ENCODE measurements around the gene RAD52.

The RAD52 gene

DNA sequence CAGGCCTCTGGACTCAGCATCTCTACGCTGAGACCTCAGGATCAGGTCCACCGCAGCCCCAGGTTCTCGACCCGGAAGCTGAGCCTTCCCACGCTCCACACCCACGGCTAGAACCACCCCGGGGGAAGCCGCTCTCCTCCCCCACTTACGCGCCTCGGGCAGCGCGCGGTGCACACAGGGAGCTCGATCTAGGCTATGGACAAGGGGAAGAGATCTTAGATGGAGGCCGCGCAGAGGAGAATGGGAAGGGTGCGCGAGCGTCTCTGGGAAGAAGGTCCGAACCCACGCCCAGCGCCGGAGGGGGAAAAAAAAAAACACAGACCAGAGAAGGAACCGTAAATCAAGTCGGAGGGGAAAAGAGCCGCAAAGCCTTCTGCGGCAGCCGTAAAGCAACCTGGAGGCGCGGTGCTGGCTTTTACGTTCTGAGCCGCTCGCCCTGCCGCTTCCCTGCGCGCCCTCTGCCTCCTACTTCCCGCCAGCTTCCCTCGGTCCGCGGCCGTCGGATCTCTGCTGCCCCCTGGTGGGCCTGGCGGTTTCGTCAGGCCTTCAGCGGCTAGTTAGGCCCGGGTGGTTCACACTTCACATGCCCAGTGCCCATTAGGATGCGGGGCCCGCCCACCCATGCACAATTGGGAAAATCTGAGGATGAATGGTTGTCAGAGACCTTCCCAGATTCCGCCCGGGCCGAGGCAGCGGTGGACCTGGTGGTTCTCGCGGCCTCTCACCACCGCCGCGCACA is at the start of gene RAD52:
RAD52 (minus strand) TSS at position 242 of the 739 bp plus-strand sequence. CDS start 16,636 bp downstream, outside the sequence.
- in situ Hi-C loops (cut with HindIII; ENCODE audit: low sequenced_read_pairs), result no loop called here

DNA sequence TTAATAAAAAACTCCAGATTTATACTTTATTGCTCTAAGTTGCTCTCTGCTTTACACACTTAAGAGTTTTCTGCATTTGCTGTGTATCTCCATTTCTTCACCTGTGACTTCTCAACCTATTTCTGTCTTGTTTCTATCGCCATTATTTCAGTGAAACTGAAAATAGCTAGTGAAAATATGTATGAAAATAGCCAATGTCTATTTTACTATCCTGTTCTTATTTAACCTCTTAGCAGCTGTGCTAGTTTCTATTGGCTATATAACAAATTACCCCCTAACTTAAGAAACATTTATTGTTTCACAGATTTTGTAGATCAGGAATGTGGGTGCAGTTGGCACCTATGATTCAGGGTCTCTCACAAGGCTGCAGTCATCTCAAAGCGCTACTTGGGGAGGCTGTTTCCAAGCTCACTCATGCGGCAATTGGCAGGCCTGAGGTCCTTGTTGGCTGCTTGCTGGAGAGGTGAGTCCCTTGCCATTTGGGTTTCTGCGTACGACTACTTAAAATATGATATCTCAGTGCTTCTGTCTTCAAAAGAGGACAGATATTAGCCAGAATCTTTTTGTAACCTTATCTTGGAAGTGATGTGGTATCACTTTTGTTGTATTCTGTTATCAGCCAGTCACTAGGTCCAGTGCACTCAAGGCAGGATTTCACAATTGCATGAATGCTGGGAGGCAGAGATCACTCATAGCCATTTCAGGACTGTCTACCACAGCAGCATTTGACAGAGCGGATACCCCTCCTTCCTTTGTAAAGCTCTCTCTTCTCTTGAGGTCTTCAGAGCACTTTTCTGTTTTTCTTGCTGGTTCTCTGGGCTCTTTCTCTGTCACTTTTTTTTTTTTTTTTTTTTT is 48.8 kb upstream of the RAD52 start:
- in situ Hi-C loops (cut with HindIII; ENCODE audit: low sequenced_read_pairs), result no loop called here

DNA sequence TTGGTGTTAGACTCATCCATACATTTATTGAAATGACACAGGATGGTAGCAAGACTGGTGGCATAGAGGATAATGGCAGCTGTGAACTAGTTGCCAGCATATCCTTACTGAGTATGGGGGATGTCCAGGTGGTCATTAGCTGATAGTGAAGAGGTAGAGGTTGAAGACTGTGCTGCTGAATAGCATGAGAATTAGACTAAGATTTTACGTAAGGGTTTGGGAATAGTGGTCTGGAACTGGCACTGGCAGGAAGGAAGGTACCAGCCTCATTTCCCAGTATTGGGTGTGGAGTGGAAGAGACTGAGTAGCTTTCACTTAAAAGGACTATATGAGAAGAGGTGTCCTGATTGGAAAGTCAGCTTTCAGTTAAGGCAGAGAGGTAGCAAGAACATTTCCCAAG is 48.0 kb upstream of the RAD52 start:
- in situ Hi-C loops (cut with HindIII; ENCODE audit: low sequenced_read_pairs), result no loop called here

DNA sequence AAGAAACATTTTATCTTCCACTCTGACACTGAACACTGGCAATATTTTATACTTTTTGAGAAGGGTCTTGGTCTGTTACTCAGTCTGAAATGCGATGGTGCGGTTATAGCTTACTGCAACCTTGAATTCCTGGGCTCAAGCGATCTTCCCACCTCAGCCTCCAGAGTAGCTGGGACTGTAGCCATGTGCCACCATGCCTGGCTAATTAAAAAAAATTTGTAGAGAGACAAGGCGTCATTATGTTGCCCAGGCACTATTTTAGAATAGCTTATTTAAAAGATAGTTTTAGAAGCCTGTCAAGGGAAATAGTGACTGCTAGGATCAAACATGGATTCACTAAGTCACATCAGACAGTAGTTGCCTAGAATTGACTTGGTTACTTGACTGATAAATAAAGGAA is 47.4 kb upstream of the RAD52 start:
- in situ Hi-C loops (cut with HindIII; ENCODE audit: low sequenced_read_pairs), result no loop called here

DNA sequence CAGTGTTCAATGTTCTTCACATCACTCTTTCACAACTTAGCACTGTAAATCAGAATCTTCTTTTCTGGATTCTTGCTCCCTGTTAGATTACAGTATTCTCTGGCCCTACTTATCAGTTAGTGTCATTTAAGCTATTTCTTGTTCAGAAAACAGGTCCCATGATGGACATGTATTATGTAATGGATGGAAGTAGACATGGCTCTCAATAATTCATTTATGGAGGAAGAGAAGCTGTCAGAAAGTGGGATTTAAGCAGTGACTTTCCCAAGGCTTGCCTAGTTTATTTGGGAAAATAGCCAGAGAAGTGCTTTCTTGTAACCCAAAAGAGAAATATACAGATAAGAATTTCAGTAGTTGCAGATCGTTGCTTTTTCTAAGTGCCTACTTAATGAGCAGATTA is 43.2 kb upstream of the RAD52 start:
- in situ Hi-C loops (cut with HindIII; ENCODE audit: low sequenced_read_pairs), result no loop called here

DNA sequence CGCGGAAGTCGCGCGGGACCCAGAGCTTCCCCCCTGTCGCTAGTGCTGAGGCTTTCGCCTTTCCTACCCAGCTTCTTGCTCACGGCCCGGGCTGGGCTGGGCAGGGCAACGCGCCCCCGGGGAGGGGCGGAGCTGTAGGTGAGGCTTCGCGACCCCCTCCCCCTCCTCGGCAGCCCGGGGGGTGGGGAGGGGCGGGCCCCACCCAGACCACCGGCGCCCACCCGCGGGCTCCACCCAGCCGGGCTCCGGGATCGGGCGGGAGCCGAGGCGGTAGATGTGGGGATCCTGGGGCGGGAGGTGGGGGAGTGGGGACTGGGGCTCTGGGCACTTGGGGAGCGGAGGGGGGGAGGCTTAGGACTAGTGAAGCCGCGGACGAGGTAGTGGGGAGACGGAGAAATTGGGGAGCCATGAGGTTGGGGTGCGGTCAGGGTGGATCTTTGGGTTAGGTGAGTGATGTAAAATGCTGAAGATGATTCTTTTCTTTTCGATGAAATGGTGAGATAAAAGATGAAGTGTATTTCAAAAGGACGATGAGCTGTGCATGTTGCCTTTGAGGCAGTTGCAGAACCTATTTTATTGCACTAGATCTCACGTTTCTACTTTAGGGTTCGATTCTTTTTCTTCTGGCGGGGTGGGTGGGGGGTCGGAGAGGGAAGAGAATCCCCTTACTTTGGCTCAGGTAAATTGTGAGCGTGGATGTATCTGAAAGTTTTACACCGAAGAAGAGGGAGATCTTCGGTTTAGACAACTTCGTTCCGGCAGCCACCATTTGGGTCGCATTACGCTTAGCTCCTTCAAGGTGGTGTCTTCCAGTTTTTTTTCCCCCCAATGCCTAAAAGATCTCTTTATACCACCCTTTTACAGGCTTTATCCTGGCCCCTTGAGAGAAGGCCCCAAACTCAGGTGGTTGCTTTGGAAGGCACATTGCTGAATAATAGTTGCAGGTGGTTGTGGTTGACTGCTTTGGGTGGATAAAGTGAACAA is 42.1 kb upstream of the RAD52 start:
- in situ Hi-C loops (cut with HindIII; ENCODE audit: low sequenced_read_pairs), result no loop called here

DNA sequence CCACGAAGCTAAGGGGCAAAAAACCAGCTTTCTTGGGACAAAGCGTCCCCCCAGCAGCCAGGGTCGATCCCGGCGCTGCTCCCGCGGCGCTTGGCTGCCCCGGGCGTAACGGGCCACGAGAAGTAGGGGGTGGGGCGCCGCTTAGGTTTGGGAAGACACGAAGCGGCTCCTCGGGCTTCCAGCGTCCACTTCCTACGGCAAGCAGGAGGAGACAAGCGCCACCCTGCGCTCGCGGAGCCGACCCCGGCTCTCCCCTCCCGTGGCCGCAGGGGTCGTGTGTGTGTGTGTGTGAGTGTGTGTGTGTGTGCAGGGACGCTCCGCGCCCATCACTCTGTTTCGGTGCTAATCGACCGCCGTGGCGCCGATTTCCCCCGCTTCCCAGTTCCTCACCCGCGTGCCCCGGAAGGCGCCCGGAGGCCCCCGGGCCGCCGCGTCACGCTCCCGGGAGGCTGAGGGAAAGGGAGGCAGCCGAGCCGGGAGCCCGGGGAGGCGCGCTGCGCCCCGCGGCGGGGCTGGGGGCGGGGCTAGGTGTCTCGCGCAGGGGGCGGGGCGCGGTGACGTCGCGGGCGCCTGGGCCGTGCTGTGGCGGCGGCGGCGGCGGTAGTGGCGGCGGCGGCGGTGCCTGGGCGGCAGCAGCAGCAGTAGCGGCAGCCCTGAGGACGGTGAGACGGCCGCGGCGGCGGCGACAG is 41.3 kb upstream of the RAD52 start, which contains the start of gene ERC1:
ERC1 (plus strand) TSS at position 563 of the 689 bp plus-strand sequence. CDS start 36,681 bp downstream, outside the sequence.
- in situ Hi-C loops (cut with HindIII; ENCODE audit: low sequenced_read_pairs), result no loop called here

DNA sequence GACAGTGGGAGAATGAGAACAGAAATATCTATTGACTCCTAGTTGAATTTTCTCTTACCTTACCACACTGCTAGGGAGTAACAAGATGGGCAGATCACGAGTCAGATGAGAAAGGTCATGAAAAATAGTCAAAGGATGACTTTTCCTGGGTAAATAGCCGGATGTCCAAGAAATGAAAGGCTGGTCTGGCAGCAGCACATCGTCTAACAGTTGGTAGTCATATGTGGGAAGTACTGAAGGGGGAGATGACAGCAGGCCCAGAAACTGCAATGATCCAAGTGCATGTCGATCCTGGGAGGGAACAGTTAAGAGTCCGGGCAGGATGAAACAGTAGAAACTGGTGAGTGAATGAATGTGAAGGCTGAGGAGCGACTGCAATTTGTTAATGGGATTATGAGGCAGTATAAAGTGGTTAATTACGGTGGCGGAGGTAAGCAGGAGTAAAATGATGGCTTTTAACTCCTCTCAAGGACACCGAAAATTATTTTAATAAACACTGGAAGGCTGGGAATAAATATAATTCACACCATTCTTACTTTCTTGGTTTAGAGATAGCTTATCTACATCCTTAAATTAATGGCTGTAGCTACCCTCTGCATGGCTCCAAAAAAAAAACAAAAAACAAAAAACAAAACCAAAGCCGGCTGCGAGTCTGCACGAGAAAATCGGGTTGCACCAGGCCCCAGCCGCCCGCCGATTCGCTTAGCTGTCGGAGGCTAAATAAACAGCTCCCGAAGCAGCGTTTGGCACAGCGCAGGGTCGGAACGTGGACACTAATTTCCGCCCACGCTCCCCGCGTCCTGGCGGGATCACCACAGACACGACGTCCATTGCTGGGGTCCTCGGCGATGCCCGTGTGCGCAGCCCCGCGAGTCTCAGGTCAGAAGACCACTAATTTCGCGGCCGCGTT is 40.5 kb upstream of the RAD52 start:
- in situ Hi-C loops (cut with HindIII; ENCODE audit: low sequenced_read_pairs), result no loop called here

DNA sequence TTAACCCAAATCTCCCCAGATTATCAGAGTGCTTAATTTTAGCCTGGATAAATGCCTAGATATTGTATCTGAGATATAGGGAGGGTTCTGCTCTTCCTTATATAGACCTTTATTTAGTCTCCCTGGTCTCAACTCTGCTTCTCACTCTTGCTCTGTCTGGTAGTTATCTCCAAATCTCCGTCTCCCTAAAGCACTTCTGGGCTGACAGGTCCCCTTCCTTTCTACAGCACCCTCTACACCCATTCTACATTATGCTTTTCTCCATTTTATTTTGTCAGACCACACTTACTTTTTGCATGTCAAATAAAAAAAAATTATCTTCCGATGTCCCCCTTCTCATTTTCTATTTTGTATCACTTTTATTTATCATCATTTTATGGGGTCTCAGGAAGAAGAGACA is 39.6 kb upstream of the RAD52 start:
- in situ Hi-C loops (cut with HindIII; ENCODE audit: low sequenced_read_pairs), result no loop called here

DNA sequence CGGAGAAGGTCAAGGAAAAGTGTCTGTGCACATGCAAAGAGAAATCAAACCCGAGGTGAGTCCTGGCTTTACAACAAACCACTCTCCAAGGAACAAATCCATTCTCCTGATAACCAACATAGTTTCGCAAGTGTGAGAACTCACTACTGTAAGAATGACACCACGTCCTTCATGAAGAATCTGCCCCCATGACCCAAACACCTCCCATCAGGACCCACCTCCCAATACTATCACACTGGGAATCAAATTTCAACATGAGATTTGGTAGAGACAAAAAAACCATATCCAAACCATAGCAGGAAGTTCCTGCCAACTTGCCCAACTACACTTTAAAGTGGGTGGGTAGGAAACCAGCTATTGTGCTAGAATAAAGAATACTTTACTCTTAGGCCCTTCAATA is 39.2 kb upstream of the RAD52 start:
- in situ Hi-C loops (cut with HindIII; ENCODE audit: low sequenced_read_pairs), result no loop called here

DNA sequence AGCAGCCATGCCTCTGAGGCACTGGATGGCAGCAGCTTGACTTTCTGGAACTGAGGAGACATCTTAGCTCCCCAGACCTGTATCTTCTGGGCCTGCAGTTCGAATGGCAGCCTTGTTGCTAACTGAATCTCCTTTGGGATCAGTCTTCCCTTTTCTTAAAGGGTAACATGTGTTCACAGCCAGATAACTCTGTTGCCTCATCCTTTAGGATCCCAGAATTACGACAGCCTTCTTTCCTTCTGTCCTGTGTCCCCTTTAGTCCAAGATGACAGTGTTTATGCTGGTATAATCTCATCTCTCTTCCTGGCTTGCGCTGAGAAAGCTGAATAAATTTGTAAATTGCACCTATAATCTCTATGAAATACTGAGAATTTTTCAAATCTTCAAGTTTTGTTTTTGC is 32.5 kb upstream of the RAD52 start:
- in situ Hi-C loops (cut with HindIII; ENCODE audit: low sequenced_read_pairs), result no loop called here

DNA sequence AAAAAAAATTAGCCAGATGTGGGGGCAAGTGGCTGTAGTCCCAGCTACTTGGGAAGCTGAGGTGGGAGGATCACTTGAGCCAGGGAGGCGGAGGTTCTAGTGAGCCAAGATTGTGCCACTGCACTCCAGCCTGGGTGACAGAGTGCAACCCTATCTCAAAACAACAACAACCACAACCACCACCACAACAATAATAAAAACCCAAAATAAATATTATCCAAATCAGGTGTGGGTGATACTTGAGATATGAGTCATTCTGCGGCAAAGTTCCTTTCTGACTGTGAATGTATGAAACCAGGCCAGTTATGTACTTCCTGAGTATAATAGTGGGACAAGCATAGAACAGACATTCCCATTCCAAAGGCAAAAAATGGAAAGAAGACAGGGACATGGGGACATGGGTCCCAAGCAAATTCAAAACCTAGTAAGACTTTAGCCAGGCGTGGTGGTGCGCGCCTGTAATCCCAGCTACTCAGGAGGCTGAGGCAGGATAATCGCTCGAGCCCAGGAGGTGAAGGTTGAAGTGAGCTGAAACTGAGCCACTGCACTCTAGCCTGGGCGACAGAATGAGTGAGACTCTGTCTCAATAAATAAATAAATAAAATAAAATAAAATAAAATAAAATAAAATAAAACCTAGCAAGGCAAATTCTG is 31.8 kb upstream of the RAD52 start:
- in situ Hi-C loops (cut with HindIII; ENCODE audit: low sequenced_read_pairs), result no loop called here

DNA sequence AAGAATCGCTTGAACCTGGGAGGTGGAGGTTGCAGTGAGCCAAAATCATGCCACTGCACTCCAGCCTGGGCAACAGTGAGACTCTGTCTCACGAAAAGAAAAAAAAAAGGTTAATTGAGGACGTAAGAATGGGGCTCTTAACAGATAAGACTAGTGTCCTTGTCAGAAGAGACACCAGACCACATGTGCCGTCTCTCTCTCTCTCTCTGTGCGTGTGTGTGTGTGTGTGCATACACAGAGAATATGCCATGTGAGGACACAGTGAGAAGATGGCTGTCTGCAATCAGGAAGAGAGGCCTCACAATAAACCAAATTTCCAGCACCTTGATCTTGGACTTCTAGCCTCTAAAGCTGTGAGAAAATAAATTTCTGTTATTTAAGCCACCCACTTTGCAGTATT is 29.9 kb upstream of the RAD52 start:
- in situ Hi-C loops (cut with HindIII; ENCODE audit: low sequenced_read_pairs), result no loop called here

DNA sequence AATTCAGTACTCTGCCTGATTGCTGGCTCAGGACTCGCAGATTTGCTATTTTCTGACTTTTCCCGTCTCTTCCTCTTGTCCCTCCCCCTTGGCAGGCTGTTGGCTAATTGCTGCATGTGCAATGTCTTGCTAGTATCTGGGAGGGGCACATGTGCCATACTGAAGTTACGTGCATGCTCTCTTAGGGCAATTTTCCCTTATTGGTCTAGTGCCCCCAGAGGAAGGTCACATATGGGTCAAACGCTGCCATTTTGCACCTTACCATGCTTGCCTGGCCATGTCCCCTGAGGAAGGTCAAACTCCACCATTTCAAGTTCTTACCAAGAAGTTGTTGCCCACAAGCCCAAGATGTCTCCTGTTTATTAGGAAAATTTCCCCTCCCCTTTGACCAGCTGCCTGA is 27.7 kb upstream of the RAD52 start:
- in situ Hi-C loops (cut with HindIII; ENCODE audit: low sequenced_read_pairs), result no loop called here

DNA sequence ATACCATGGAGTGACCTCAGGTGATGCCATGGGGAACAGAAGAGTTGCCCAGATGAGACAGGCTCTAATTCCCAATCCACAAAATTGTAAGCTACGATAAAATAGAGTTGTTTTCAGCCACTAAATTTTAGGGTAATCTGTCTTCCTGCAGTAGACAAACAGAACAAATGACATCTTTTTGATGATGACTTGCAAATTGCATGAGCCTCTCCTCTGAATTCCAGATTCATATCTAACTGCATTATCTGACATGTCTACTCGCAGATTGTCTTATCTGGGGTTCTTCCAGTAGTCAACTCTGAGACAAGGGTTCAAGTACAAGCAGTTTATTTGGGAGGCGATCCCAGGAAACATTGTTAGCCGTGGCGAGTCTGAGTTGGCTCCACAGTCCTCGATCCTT is 27.1 kb upstream of the RAD52 start:
- in situ Hi-C loops (cut with HindIII; ENCODE audit: low sequenced_read_pairs), result no loop called here

DNA sequence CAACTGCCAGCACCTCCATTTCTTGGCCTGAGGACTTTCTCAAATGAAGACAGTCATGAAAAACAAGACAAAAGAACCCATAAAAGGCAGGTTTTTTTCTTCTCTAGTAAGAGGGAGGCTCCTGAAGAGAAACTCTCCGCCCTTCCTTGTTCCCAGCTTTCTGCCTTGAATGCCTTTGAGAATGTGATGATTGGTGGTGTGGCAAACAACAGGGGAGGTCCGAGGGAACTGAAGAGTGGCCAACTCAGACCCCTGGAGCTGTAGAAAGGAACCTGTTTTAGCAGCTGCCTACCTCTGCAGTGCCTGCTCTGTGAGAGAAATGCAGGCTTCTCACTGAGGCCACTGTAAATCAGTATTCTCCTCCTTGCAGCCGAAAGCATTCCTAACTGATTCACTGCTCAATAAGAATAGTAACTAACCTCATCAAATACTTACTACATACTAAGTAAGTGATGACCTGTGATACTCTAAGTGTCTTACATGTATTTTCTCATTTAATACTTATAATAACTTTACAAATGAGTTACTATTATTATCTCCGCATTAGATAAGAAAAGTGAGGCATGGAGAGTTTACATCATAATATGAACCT is 24.9 kb upstream of the RAD52 start:
- in situ Hi-C loops (cut with HindIII; ENCODE audit: low sequenced_read_pairs), result no loop called here

DNA sequence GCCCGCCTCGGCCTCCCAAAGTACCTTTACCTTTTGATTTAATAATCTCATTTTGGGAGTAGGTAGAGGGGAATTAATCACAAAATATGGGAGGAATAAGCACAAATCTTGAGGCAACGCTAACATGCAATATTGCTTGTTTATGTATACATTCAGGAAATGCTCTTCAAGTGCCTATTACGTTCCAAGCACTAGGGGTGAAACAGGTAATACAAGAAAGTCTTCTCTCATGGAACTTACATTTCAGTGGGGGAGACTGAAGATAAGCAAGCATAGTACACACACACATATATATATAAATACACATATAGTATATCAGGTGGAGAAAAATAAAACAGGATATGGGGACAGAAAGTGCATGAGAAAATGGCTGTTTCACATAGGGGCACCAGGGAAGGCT is 22.5 kb upstream of the RAD52 start:
- in situ Hi-C loops (cut with HindIII; ENCODE audit: low sequenced_read_pairs), result no loop called here

DNA sequence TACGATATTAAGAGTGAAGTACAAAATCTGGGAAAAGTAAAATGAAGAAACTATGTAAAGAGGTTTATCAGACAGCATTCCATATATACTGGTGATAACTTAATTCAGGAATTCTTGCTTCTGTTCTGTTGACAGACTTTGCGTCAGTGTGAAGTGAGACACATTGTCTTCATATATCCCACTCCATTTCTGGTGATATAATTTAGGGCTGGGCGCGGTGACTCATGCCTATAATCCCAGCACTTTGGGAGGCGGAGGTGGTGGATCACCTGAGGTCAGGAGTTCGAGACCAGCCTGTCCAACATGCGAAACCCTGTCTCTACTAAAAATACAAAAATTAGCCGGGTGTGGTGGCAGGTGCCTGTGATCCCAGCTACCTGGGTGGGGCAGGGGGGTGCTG is 20.3 kb upstream of the RAD52 start:
- in situ Hi-C loops (cut with HindIII; ENCODE audit: low sequenced_read_pairs), result no loop called here

Data from DLD1 (cell line).